SK-N-SH (cell line): Measurements from ENCODE around the gene TEX19. TPM values are rescaled to one million over a fixed set of nuclear protein-coding genes. Genes with fewer than 3 reads are reported as not detected.

Experiments used
- CTCF ChIA-PET: fragments of 300-600, 350-600 bp; formaldehyde crosslinking; extraction: SDS; loops from one replicate; lab custom pipeline; 2021; lab: Yijun Ruan, JAX
- POLR2A ChIA-PET: fragments of 350-600 bp; sonication (Branson Sonifier 250); formaldehyde crosslinking; extraction: SDS; loops from one replicate; lab custom pipeline; 2020; ENCODE audit warnings: antibody characterized with exemption, inconsistent platforms; lab: Yijun Ruan, JAX
- DNase-seq: peaks from one replicate; pipeline ENCODE4 v3.0.0; 2012
- H2AFZ ChIP-seq: fragments of 200-600 bp; sonication (generic); 2 replicates; pipeline ENCODE4 v1.8.1; 2016; ENCODE audit warnings: antibody characterized with exemption, mild to moderate bottlenecking, low read depth
- H3F3A ChIP-seq: fragments of 200-600 bp; sonication (generic); replicated peaks from 2 replicates; pipeline ENCODE3; 2016; ENCODE audit warnings: antibody characterized with exemption, mild to moderate bottlenecking; ENCODE audit not compliant: insufficient read depth
- H3K27ac ChIP-seq, 2 experiments: fragments of 200-500 bp in 1 of 2; fragments of 200-600 bp in 1 of 2; sonication (Bioruptor generic) in 1 of 2; sonication (generic), shearing (Covaris generic) in 1 of 2; 2 replicates each; pipeline versions ENCODE4 v1.5.1 to v1.6.1; 2014 to 2016; ENCODE audit warnings: low read depth in 2 of 2, inconsistent platforms in 1 of 2, low read length in 1 of 2, mild to moderate bottlenecking in 1 of 2, mixed read lengths in 1 of 2
- H3K27me3 ChIP-seq: fragments of 200-600 bp; sonication (generic), shearing (Covaris generic); 2 replicates; pipeline ENCODE4 v1.6.1; 2016; ENCODE audit warnings: mixed run types; ENCODE audit not compliant: insufficient read depth
- H3K36me3 ChIP-seq, 2 experiments: fragments of 200-500 bp in 1 of 2; fragments of 200-600 bp in 1 of 2; sonication (Bioruptor generic) in 1 of 2; sonication (generic) in 1 of 2; replicated peaks in 1 of 2; 2 replicates each; pipeline versions ENCODE3 to v1.5.1; 2014 to 2016; ENCODE audit warnings: low read length in 1 of 2, mild to moderate bottlenecking in 1 of 2; ENCODE audit not compliant: insufficient read depth in 2 of 2, control insufficient read depth in 1 of 2
- H3K4me1 ChIP-seq, 2 experiments: fragments of 200-500 bp in 1 of 2; fragments of 200-600 bp in 1 of 2; sonication (Bioruptor generic) in 1 of 2; sonication (generic), shearing (Covaris generic) in 1 of 2; 2 replicates each; pipeline versions ENCODE4 v1.5.1 to v1.6.1; 2014 to 2016; ENCODE audit warnings: low read depth in 1 of 2, low read length in 1 of 2, mixed run types in 1 of 2; ENCODE audit not compliant: insufficient read depth in 2 of 2, control insufficient read depth in 1 of 2
- H3K4me2 ChIP-seq: fragments of 200-600 bp; sonication (generic), shearing (Covaris generic); 2 replicates; pipeline ENCODE4 v1.6.1; 2017; ENCODE audit warnings: mixed run types
- H3K4me3 ChIP-seq, 2 experiments: fragments of 200-500 bp in 1 of 2; fragments of 200-600 bp in 1 of 2; sonication (Bioruptor generic) in 1 of 2; sonication (generic), shearing (Covaris generic) in 1 of 2; 2 replicates each; pipeline versions ENCODE4 v1.5.1 to v1.8.1; 2014 to 2016; ENCODE audit warnings: low read depth in 2 of 2, inconsistent platforms in 1 of 2, low read length in 1 of 2, mild to moderate bottlenecking in 1 of 2, mixed read lengths in 1 of 2, moderate library complexity in 1 of 2
- H3K79me2 ChIP-seq: fragments of 200-600 bp; sonication (generic); 2 replicates; pipeline ENCODE4 v1.8.1; 2017; ENCODE audit warnings: mild to moderate bottlenecking; ENCODE audit not compliant: insufficient read depth
- H3K9ac ChIP-seq: fragments of 200-600 bp; sonication (generic); 2 replicates; pipeline ENCODE4 v1.6.1; 2017; ENCODE audit warnings: mixed run types
- H3K9me2 ChIP-seq: fragments of 200-600 bp; sonication (generic); 2 replicates; pipeline ENCODE4 v1.6.1; 2017; ENCODE audit warnings: mixed run types
- H3K9me3 ChIP-seq: fragments of 200-600 bp; sonication (generic); 2 replicates; pipeline ENCODE4 v1.6.1; 2017; ENCODE audit warnings: mixed run types, mild to moderate bottlenecking, moderate library complexity
- H4K20me1 ChIP-seq: fragments of 200-600 bp; sonication (generic); 2 replicates; pipeline ENCODE4 v1.6.1; 2017; ENCODE audit warnings: mild to moderate bottlenecking, mixed run types; ENCODE audit not compliant: insufficient read depth
- FOXM1 ChIP-seq: IDR thresholded peaks from 2 replicates; pipeline ENCODE4 v1.4.0; 2012; ENCODE audit warnings: low read depth, mild to moderate bottlenecking
- GATA2 ChIP-seq: sonication (generic); formaldehyde crosslinking; IDR thresholded peaks from 2 replicates; pipeline ENCODE4 v1.5.0; 2020; ENCODE audit warnings: mild to moderate bottlenecking, missing genetic modification reagents
- JUND ChIP-seq: IDR thresholded peaks from 2 replicates; pipeline ENCODE4 v1.4.0; 2012
- MXI1 ChIP-seq: IDR thresholded peaks from 2 replicates; pipeline ENCODE4 v1.6.1; 2012; ENCODE audit warnings: mild to moderate bottlenecking, low read depth, low read length, improper control_type of control experiment
- PBX3 ChIP-seq: IDR thresholded peaks from 2 replicates; pipeline ENCODE4; 2012
- RAD21 ChIP-seq: IDR thresholded peaks from 2 replicates; pipeline ENCODE4 v1.6.1; 2012; ENCODE audit warnings: mild to moderate bottlenecking, low read length
- SMC3 ChIP-seq: IDR thresholded peaks from 2 replicates; pipeline ENCODE4 v1.6.1; 2012; ENCODE audit warnings: low read depth, low read length, improper control_type of control experiment
- TEAD4 ChIP-seq: IDR thresholded peaks from 2 replicates; pipeline ENCODE4 v1.4.0; 2012; ENCODE audit warnings: mild to moderate bottlenecking, borderline replicate concordance; ENCODE audit not compliant: insufficient read depth
- WGBS: methylation state at CpG from one replicate; pipeline ENCODE4 v1.1.6; 2017; ENCODE audit warnings: low lambda C conversion rate; 5-methylcytosine and 5-hydroxymethylcytosine counted together
- polyA plus RNA-seq, 3 experiments: library from polyadenylated mRNA; depleted of rRNA; stranded (reverse); fragments of >200 nt; gene quantifications; 2 replicates each; pipeline ENCODE4 v1.2.3, GENCODE V29; 2012
- TF ChIP-seq, protein P1 (sequence below): fragments of 200-600 bp; sonication (generic); IDR thresholded peaks from 2 replicates; pipeline ENCODE4 v1.6.1; 2017; ENCODE audit warnings: antibody characterized with exemption, mild to moderate bottlenecking, moderate library complexity
- TF ChIP-seq, protein P2 (sequence below): IDR thresholded peaks from 2 replicates; pipeline ENCODE4 v1.4.0; 2012; ENCODE audit warnings: low read depth, borderline replicate concordance

Gene TEX19
- polyA plus RNA-seq, 1 of the 3 experiments (the other 2 are of a cell fraction), result 0.10 TPM

DNA sequence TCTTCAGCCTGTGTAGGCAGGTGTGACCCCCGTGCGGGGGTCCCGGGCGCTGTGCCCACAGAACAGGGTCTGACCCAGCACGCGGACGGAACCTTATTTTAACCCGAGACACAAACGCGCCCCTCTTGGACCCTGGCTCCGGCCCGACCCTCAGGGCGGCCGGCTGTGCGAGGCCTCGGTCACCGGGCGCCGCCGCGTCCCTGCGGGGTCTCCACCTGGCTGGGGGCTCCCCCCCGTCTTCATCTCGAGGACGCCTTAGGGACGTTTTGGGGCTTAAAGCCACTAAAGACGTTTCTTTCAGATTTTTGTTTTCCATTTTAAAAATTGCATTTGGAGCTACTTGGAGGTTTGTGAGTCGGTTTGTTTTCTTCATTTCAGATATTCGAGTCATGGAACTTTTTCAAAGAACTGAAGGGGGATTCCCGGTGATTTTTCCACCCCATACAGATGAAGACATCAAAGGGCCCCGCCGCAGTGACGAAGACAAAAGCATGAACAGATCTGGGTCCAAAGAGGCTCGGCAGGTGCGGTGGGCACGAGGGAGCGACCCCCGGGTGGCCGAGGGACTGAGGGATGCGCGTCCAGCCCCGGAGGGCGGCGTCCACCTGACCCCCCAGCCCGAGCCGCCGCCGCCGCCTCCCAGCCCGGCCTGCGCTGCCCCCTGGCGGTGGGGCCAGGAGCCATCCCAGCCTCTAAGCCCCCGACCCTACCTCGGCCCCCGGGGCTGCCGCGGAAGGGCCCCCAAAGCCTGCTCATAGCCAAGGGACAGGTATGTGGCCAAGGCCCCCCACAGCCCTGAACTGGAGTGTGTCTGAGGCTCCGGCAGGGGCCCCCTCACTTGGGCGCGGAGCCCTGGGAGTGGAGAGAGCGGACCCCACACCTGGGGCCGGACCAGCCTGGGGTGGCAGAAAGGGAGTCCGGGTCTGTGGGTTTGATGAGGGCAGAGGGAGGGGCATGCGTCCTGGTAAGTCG is 37.8 kb upstream of the TEX19 start:
- Histone ChIP-seq H3K27ac (no peak overlapping the region), H3K9me2 (no peaks in the 10 kb centered on the region), H3K4me1 (peaks cover 5 to 14% of the 10 kb centered on the region in 2 experiments; a peak in 3 of 4 replicates), H4K20me1 (no peaks in the 10 kb centered on the region), H3F3A (peaks cover 20% of the 10 kb centered on the region), H3K27me3 (peaks cover 17% of the 10 kb centered on the region; the same call in 1 of the 2 replicates), H3K36me3 (no peaks in the 10 kb centered on the region), H3K79me2 (no peaks in the 10 kb centered on the region), H3K9ac (no peak overlapping the region), H2AFZ (peak overlapping the region; percentile 56; the same call in 1 of the 2 replicates), H3K4me3 (peak overlapping the region; percentile 32 to 52), H3K4me2 (peak overlapping the region; percentile 64), H3K9me3 (no peaks in the 10 kb centered on the region)
- POLR2A ChIA-PET, result interaction anchor here (0.8 kb wide), 1 partner anchor 16 kb away, joined by 3 read pairs; no protein-coding TSS in a partner anchor
- CTCF ChIA-PET, result interaction anchor here (0.6 to 9.5 kb wide), 32 partner anchors 9 to 290 kb away, joined by 3 to 184 read pairs (median 4); partner anchors contain the start of genes CCDC57, CSNK1D, HEXD and SECTM1
- TF ChIP-seq SMC3, result peak; percentile 73
- TF ChIP-seq, protein P1, sequence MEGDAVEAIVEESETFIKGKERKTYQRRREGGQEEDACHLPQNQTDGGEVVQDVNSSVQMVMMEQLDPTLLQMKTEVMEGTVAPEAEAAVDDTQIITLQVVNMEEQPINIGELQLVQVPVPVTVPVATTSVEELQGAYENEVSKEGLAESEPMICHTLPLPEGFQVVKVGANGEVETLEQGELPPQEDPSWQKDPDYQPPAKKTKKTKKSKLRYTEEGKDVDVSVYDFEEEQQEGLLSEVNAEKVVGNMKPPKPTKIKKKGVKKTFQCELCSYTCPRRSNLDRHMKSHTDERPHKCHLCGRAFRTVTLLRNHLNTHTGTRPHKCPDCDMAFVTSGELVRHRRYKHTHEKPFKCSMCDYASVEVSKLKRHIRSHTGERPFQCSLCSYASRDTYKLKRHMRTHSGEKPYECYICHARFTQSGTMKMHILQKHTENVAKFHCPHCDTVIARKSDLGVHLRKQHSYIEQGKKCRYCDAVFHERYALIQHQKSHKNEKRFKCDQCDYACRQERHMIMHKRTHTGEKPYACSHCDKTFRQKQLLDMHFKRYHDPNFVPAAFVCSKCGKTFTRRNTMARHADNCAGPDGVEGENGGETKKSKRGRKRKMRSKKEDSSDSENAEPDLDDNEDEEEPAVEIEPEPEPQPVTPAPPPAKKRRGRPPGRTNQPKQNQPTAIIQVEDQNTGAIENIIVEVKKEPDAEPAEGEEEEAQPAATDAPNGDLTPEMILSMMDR, result peak; percentile 99
- peak; percentile 70 for TF ChIP-seq RAD21
- no peak for TF ChIP-seq MXI1
- 20% methylated on average over 59 of the region's 65 CpGs for WGBS
- peak; percentile 95 for DNase-seq

GRCh38 chr17:82321947-82322466 is 37.0 kb upstream of the TEX19 start:
- ChIA-PET CTCF (interaction anchor here (0.7 to 9.5 kb wide), 24 partner anchors 10 to 291 kb away, joined by 3 to 184 read pairs (median 4); partner anchors contain the start of genes SECTM1 and SLC16A3), POLR2A (interaction anchor here (0.8 kb wide), 1 partner anchor 15 kb away, joined by 3 read pairs; no protein-coding TSS in a partner anchor)
- Histone ChIP-seq H3K27me3 (peaks cover 17% of the 10 kb centered on the region; the same call in 1 of the 2 replicates), H3K4me1 (peaks cover 5 to 14% of the 10 kb centered on the region in 2 experiments; a peak in 3 of 4 replicates), H3F3A (peaks cover 20% of the 10 kb centered on the region), H3K4me2 (no peak overlapping the region), H2AFZ (no peak overlapping the region), H3K79me2 (no peaks in the 10 kb centered on the region), H3K9ac (no peak overlapping the region), H3K9me3 (no peaks in the 10 kb centered on the region), H3K27ac (no peak overlapping the region), H3K9me2 (no peaks in the 10 kb centered on the region), H4K20me1 (no peaks in the 10 kb centered on the region), H3K36me3 (no peaks in the 10 kb centered on the region), H3K4me3 (no peak overlapping the region)
- DNase-seq, result no peak
- no peak for TF ChIP-seq GATA2 (CRISPR knock-in tag)
- TF ChIP-seq, protein P2, sequence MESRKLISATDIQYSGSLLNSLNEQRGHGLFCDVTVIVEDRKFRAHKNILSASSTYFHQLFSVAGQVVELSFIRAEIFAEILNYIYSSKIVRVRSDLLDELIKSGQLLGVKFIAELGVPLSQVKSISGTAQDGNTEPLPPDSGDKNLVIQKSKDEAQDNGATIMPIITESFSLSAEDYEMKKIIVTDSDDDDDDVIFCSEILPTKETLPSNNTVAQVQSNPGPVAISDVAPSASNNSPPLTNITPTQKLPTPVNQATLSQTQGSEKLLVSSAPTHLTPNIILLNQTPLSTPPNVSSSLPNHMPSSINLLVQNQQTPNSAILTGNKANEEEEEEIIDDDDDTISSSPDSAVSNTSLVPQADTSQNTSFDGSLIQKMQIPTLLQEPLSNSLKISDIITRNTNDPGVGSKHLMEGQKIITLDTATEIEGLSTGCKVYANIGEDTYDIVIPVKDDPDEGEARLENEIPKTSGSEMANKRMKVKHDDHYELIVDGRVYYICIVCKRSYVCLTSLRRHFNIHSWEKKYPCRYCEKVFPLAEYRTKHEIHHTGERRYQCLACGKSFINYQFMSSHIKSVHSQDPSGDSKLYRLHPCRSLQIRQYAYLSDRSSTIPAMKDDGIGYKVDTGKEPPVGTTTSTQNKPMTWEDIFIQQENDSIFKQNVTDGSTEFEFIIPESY, result no peak
- no peak for TF ChIP-seq JUND
- no peak for TF ChIP-seq PBX3
- no peak for TF ChIP-seq FOXM1
- no peak for TF ChIP-seq TEAD4
- WGBS, result 18% methylated on average over 14 of the region's 21 CpGs
